ENCODE data around the gene OR2F1.
"Not testable (repeated sequence)": the region's sequence is repeated elsewhere in the genome, so short reads cannot be mapped to it uniquely, and the experiment has no call there.

The OR2F1 gene

DNA sequence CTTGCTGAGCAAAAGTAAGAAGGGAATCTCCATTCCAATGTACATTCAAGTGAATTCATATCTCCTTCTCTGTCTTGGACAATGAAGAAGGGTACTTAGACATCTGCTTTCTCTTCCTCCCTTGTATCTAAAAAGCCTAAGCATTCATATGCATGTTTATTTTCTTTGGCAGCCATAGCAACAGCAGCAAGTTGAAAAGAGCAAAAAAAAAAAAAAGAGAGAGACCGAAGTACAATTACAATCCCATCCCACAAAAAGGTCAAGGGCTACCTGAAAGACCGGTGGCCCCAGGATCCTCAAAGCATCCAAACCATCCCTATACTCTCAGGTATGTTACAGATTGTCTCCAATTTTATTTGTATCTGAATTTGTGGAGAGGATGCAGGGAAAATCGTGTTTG lies 4.1 kb downstream of the OR2F1 start:
- DNase-seq, result no peak

DNA sequence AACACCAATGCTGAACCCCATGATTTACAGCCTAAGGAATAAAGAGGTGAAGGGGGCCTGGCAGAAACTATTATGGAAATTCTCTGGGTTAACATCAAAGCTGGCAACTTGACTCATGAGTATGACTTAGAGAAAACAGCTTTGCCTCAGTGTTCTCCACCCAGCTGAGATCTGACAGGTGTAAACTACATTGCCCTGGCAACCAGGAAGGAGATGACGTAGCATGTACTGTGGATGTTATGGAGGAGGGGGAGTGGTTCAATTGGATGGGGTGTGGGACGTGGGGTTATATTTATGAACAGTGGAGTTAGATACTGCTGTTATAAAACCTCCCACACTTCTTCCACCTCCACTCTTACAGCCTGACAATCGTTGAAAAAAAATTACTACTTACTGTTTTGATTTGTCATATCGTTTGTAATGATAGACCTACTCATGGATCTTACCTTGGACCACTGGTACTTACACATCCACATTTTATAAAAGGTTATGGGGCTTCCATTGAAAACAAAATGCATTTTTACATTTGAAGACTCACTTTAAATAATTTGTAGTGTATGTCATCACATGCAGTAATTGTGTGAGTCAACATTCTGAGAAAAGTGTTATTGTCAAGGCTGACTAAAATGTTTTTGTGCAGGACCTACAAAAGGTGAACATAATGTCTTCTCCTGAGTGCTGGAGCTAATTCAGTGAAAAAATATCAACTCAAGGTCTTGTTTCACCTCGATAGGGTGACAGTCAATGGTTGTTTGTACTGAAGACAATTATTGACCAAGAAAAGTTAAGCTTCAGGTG lies 6.4 kb downstream of the OR2F1 start:
- DNase-seq, result no peak

DNA sequence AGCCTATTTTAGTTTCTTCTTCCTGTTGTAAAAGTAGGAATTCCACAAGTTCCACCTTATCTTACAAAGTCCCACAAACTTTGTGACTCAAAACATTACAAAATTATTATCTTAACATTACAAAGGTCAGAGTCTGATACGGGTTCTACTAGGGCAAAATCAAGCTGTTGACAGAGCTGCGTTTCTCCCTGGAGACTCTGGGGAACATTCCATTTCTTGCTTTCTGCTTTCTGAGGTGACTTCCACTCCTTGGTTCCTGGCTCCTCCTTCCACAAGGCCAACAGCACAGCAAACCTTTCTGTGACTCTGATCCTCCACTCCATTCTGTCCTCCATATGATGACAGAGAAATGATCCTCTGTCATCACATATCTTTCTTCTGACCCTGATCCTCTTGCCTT lies 10.6 kb downstream of the OR2F1 start:
- DNase-seq, result no peak

DNA sequence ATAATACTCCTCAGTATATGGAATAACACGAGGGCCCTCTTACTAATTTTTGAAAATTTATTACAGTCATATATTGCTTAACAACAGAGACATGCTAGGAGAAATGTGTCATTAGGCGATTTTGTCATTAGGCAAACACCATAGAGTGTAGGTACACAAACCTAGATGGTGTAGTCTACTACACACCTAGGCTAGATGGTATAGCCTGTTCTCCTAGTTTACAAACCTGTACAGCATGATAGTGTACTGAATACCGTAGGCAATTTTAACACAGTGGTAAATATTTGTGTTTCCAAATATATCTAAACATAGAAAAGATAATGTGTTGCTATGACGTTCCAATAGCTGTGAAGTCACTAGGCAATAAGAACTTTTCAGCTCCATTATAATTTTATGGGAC lies 12.8 kb downstream of the OR2F1 start:
- no peak for DNase-seq

DNA sequence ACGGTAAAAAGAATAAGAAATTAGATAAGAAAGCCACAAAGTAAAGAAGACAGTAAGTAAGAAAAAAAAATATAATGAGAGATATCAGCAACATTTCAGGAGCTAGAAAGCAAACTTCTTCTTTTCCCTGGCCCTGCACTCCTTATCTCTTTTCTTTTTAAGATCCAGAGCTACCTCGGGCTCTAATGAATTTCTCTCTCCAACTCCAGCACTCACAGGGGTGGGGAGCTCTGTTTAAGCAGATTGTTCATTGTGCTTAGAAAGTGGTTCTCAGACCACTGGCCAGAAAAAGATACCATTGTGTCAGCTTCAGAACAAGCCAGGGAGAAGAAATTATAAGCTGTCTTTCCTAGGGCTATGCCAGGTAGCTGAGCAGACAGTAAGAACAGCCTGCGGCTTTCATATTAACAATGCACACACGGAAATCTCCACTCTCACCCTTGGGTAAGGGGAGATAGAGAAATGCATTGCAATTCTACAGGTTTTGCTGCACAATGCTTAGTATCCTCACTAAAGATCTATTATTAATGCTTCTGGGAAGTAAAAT lies 19.3 kb downstream of the OR2F1 start:
- DNase-seq, result no peak

DNA sequence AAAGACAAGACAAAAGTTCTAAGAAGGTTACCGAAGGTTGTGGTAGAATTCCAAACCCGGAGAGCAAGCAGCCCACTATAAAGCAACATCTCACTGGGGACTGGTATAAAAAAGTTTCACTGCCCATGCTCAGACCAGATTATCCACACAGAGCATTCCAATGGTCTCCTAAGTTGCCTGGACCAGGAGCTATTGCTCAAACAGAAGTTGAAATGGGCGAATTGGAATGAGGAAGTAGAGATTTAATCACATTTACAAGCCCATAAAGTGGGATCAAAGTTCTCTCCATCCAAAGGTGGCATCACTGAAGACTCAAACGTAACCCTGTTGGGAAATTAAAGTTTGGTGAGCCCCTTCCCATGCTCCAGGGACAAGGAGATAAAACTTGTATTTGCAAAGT lies 19.8 kb downstream of the OR2F1 start:
- no peak for DNase-seq

DNA sequence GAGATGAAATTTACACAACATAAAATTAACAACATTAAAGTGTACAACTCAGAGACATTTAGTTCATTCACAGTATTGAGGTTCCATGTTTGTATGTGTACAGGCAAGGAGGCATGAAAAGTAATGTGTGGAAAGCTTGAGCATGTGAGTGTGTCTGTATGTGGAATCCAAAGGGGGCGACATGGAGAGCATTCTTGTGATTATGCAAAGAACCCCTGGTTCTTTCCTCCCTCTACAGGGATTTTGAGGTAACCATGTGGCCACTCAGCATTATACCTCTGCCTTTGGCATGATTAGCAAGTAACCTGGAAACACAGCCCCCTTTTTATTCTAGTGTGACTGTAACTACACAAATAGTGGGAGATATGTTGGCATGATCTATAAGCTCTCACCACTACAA lies 21.0 kb downstream of the OR2F1 start:
- no peak for DNase-seq

DNA sequence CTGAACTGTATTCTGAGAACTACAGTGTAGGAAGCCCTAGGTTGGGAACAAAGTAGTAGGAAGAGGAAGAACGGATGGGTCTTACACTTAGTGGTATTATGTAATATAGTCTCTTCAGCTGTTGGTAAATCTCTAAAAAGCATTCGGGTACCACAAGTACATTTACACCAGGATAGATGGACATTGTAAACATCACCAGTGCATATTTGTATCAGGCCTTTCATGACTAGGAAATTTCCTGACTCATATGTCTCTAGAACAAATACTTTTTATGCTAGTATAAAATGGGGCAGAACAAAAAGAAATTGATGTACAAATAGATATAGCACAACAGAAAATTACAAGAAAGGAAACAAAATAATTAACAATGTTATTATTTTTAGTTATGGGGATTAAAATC lies 23.9 kb downstream of the OR2F1 start:
- no peak for DNase-seq

DNA sequence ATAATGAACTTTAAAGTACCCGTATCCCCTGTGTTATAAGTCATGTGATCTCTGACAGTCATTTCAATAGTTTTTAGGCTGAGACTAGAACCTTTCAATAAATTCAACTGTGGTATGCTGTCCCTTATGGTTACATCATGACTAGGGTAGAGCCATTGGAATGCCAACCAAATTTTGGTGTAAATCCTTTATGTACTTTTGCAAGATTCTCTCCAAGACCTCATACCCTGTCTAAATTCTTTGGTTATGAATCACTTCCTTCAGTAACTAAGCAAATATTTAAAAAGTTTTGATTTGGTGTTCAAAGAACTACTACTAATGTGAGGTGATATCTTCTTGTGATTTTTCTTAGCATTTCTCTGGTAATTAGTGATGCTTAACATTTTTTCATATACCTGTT lies 24.7 kb downstream of the OR2F1 start:
- no peak for DNase-seq

DNA sequence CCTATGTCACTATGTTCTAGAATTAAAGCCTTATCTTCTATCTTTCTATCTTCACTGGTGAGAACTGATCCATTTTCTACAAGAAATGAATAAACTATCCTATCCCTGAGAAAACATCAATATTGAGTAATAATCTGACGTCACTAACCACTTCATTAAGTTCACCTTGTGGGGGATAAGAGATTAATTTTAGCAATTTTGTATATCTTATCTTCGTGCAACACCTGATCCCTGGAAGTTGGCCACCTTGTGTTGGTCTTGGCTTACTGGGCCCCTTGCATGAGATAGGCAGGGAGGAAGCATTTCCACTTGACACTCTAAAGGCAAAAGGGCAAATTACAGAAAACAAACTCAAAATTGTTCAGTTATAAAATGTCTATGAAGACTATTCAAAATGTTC lies 25.4 kb downstream of the OR2F1 start:
- no peak for DNase-seq

DNA sequence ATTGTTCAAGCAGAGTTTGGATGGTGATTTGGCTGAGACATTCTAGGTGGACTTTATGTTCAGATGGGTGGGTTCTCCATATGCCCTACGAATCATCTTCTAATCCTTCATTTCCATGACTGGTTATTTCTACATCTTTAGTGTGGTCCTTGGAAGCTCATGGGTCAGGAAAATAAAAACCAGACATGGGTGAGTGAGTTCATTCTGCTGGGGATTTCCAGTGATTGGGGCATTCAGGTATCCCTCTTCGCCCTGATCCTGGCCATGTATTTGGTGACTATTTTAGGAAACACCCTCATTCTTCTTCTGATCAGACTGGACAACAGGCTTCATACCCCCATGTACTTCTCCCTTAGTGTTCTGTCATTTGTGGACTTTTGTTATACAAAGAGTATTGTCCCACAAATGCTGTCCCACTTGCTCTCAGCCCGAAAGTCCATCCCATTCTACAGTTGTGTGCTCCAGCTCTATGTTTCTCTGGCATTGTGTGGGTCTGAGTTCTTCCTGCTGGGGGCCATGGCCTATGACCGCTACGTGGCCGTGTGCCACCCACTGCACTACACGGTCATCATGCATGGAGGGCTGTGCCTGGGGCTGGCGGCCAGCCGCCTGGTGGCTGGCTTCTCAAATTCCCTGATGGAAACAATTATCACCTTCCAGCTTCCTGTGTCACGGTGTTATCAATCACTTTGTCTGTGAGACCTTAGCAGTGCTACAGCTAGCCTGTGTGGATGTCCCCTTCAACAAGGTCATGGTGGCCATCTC lies 26.3 kb downstream of the OR2F1 start:
- no peak for DNase-seq

DNA sequence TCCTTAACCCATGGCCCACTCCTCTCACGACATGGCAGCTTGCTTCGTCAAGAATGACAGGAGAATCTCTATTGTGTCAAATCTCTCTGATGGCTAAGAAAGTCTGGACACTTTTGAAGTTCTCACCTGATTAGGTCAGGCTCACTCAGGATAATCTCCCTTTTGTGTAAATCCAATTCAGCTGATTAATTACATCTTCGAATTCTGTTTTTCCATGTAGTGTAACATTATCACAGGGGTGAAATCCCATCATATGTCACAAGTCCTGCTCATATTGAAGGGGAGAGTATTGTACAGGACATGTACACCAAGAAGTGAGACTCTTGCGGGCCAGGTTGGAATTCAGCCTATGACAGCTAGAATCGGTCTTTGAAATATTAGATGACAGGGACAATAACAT lies 29.3 kb downstream of the OR2F1 start:
- DNase-seq, result no peak

DNA sequence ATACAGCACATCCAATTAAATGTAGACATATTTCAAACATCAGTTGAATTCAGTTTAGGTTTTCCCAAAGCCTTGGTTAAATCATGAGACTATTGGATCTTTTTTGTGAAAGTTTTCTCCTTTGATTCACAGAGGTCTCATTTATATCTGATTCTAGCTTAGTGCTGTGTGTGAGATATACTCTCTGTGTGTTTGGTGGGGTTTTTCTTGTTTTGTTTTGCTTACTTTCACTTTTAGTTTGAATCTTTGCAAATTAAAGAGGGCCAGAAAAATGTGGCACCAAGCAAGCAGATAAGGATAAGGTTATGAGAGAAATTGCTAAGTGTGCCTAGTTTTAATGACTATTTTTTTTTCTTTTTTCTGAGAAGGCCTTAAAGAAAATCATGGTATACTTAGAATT lies 32.9 kb downstream of the OR2F1 start:
- no peak for DNase-seq

DNA sequence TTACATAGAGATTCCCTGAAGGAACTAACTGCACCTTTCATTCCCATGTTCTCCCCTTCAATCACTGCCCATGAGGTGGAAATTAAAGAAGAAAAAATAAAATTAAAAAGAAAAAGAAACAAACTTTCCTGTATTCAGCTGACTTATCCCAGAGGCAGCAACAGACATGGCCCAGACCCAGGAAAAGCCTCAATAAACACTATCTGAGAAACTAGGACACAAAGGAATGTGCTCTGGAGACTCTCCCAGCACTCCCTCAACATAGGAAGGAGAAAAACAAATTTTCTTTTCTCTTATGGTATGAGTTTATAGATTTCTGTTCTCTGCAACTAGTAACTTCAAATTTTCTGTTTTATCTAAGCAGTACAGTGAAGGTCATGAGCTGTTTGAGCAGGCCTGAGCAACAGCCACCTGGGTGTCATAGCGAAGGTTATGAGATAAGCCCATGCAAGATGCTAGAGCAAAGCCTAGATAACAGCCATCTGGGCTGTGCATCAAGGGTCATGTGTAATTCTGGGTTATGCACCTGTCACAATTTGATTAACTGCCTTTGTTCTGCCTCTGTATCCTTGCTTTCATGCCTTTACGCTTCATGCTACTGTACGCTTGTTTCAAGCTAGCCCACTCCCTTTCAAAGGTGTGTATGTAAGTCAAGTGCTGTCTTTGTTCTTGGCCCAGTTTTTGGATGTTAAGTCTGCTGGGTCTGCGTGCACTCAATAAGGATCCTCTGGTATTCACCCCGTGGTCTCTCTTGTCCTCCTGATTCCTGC lies 34.5 kb downstream of the OR2F1 start:
- no peak for DNase-seq

DNA sequence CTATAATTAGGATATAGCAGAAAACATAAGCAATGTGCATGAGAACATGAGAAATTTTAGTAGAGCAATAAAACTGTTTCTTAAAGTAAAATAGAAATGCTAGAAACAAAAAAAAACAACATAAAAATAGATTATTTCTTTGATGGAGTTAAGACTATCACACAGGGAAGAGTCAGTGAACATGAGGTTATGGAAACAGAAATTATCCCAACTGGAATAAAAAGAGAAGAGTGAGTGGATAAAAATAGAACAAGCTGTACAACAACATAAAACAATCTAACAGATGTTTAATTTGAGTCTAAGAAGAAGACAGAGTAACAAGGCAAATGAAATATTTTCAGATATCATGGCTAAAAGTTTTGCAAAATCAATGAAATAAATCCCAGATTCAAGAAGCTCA lies 38.0 kb downstream of the OR2F1 start:
- no peak for DNase-seq

DNA sequence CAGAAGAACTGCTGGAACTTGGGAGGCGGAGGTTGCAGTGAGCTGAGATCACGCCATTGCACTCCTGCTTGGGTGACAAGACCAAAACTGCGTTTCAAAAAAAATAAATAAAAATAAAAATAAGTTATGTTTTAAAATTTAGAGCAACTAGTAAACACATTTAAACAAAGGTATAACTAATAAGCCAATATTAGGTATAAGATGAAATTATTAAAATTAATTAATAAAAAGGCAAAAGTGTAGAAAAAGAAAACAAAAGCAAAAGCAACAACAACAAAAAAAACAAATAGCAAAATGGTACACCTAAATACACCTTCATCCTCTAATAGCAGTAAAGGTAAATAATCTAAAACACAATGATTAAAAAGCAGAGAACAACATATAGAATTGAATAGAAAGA lies 39.3 kb downstream of the OR2F1 start:
- DNase-seq, result no peak

DNA sequence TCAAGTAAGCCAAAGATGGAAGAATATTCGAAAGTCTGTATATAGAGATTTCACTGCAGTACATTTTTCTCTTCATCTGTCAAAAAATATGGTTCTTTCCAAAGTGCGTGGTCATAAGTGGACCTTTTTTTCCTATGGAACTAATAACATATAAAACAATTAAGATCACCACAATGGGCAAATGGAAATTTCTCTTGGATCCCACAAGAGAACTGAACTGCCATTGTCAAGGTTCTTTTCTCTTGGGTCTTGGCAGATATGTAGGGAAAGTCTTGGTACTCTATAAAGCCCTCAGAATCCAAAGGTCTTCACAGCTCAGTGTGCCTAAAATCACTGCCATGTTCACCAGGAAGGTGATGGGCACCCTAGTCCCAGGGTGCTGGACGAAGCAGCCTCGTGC lies 45.4 kb downstream of the OR2F1 start, which contains the start of gene OR6B1:
OR6B1 (plus strand) TSS at position 301 of the 400 bp plus-strand sequence. CDS start 3,677 bp downstream, outside the sequence.
- no peak for DNase-seq

DNA sequence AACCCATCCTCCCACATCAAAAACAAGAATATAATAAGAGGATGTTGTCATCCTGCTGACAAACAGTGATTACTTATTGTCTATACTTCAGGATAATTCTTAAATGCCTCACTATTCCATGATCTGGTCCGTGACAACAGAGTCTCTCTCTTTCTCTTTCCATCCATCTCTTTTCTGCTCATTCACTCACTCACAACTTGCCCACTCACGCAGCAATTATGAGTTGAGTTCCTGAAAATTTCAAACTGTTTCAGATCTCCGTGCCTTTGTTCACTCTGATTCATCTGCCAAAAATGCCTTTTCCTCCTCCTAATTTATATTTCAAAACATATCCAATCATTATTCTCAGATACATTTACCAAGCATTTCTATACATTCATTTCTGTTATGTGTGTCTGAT lies 46.9 kb downstream of the OR2F1 start:
- DNase-seq, result no peak

DNA sequence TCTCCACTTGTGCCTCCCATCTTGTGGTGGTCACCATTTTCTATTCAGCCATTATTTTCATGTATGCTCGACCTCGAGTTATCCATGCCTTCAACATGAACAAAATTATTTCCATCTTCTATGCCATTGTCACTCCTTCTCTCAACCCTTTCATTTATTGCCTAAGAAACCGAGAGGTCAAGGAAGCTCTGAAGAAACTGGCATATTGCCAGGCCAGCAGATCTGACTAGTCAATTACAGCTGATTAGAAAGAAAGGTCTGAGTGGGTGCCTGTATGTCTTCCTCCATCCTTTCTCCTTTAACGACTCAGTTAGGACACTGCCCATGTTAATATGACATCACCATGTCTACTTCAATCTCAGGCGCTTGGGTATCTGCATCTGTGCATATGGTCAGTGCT lies 50.1 kb downstream of the OR2F1 start:
- no peak for DNase-seq

DNA sequence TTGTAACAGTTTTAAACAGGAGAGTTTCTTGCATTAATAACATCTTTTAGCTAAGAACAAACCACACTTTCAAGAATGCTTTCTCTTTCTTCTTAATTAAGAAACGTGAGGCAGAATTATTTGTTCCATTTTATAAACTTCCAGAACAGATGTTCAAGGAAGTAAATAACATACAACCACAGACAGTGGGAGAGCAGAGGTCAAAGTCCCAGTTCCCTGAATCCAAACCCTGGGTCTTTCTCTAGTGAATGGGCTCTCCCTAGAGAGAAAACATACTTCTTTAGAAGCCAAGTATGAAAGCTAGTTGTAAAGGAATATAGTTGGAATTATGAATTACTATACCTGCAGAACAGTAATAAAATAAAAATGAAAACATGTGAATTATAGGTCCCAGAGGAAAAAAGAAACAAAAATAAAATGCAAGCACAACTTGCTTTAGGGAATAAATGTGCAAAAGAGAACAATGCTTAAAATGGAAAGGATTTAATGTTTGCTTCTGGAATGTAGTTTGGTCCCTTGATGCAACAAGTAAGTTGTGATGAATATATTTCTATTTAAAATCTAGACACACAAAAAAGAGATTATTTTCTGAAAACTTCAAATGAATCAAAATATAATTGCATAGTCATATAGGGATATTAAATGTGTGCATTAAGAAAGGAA lies 51.5 kb downstream of the OR2F1 start:
- DNase-seq, result no peak

DNA sequence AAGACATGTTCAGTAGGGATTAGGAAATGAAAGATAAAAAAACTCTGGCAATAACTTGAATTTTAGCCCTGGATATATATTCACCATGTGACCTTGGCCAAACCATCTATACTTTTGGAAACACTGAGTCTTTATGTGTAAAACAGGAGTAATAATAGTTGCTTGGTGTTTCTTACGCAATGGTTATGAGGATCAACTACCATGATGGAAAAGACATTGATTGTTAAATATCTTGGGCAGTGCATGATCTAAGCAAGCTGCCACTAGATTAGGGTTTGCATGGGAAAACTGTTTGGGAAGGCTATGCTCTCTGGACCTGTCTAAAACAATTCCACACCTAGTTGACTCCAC lies 52.0 kb downstream of the OR2F1 start:
- no peak for DNase-seq

DNA sequence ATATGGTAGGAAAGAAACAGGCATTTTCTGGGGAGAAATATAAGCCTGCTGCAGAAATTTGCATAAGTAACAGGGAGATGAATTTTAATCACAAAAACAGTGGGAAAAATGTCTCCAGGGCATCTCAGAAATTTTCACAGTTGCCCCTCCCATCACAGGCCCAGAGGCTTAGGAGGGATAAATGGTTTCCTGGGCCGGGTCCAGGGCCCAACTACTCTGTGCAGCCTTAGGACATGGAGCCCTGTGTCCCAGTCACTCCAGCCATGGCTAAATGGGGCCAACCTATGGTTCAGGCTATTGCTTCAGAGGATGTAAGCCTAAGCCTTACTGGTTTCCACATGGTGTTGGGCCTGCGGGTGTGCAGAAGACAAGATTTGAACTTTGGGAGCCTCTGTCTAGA lies 54.7 kb downstream of the OR2F1 start:
- DNase-seq, result no peak

DNA sequence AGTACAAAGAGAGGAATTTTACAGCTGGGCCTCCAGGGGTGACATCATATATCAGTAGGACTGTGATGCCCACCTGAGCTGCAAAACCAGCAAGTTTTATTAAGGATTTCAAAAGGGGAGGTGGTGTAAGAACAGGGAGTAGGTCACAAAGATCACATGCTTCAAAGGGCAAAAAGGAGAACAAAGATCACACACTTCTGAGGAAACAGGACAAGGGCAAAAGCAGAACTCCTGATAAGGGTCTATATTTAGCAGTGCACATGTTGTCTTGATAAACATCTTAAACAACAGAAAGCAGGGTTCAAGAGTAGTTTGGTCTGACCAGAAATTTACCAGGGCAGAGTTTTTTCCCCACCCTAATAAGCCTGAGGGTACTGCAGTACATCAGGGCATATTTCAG lies 55.4 kb downstream of the OR2F1 start:
- not testable (repeated sequence) for DNase-seq
